ENCODE measurements around the gene C16orf89. TPM values are rescaled to one million over a fixed set of nuclear protein-coding genes. Genes with fewer than 3 reads are reported as not detected.

The C16orf89 gene
- total RNA-seq, 1 experiment from 2014 or later: 1.8 TPM

GRCh38 chr16:5070431-5071186 is 4.9 kb upstream of the C16orf89 start:
- CTCF ChIA-PET: interaction anchor here (1.0 kb wide), 1 partner anchor 14 kb away, joined by 4 read pairs; no protein-coding TSS in a partner anchor
- POLR2A ChIA-PET: no interaction called here
- Mint-ChIP-seq H3K27ac (no peak overlapping the region), H3K36me3 (peaks cover 13% of the 10 kb centered on the region), H3K4me3 (no peak overlapping the region), H3K27me3 (ENCODE audit: low read depth) (peaks cover 3% of the 10 kb centered on the region; the same call in 1 of the 2 replicates), H3K4me1 (peaks cover 12% of the 10 kb centered on the region), H3K9me3 (no peaks in the 10 kb centered on the region)
- no peak for ATAC-seq
- DNase-seq (ENCODE audit: low spot score): no peak
- TF ChIP-seq FOXK1 (CRISPR knock-in tag; IDR thresholded peaks at IDR 0.05): no peak
- TF ChIP-seq ZNF263 (CRISPR knock-in tag; IDR thresholded peaks at IDR 0.05; ENCODE audit: low read depth): no peak
- TF ChIP-seq ZNF219 (CRISPR knock-in tag; IDR thresholded peaks at IDR 0.05; ENCODE audit: borderline replicate concordance): no peak
- no peak for TF ChIP-seq ZNF121 (CRISPR knock-in tag; IDR thresholded peaks at IDR 0.05)
- no peak for TF ChIP-seq RORB (CRISPR knock-in tag; IDR thresholded peaks at IDR 0.05)
- TF ChIP-seq AFF4 (CRISPR knock-in tag; IDR thresholded peaks at IDR 0.05; ENCODE audit: borderline replicate concordance): no peak
- TF ChIP-seq USF2 (CRISPR knock-in tag; IDR thresholded peaks at IDR 0.05): no peak
- no peak for TF ChIP-seq GABPB1 (CRISPR knock-in tag; IDR thresholded peaks at IDR 0.05)
- no peak for TF ChIP-seq RELA (CRISPR knock-in tag; IDR thresholded peaks at IDR 0.05; ENCODE audit: borderline replicate concordance)
- no peak for TF ChIP-seq GRHL2 (CRISPR knock-in tag; IDR thresholded peaks at IDR 0.05; ENCODE audit: insufficient replicate concordance, severe bottlenecking)
- no peak for TF ChIP-seq FOXP1 (CRISPR knock-in tag; IDR thresholded peaks at IDR 0.05; ENCODE audit: borderline replicate concordance)
- no peak for TF ChIP-seq NR1H2 (CRISPR knock-in tag; IDR thresholded peaks at IDR 0.05)
- TF ChIP-seq PRRX2 (CRISPR knock-in tag; IDR thresholded peaks at IDR 0.05): no peak
- no peak for TF ChIP-seq SOX15 (CRISPR knock-in tag; IDR thresholded peaks at IDR 0.05)
- no peak for TF ChIP-seq NFYB (CRISPR knock-in tag; conservative IDR thresholded peaks at IDR 0.05; ENCODE audit: low read depth)
- TF ChIP-seq MYBL2 (CRISPR knock-in tag; IDR thresholded peaks at IDR 0.05): no peak
- TF ChIP-seq ESRRA (CRISPR knock-in tag; IDR thresholded peaks at IDR 0.05; ENCODE audit: borderline replicate concordance): no peak
- no peak for TF ChIP-seq ERG (CRISPR knock-in tag; IDR thresholded peaks at IDR 0.05)
- no peak for TF ChIP-seq KAT7 (CRISPR knock-in tag; IDR thresholded peaks at IDR 0.05; ENCODE audit: borderline replicate concordance)

- H3K27ac Mint-ChIP-seq: no peak overlapping the region
- no peak for DNase-seq (ENCODE audit: low spot score)
- H3K27me3 Mint-ChIP-seq (ENCODE audit: low read depth): peaks cover 3% of the 10 kb centered on the region; the same call in 1 of the 2 replicates
- peaks cover 7% of the 10 kb centered on the region for H3K36me3 Mint-ChIP-seq
- POLR2A ChIA-PET: no interaction called here
- CTCF ChIA-PET: interaction anchor here (1.0 kb wide), 1 partner anchor 13 kb away, joined by 4 read pairs; no protein-coding TSS in a partner anchor
- H3K9me3 Mint-ChIP-seq: no peaks in the 10 kb centered on the region
- no peak for ATAC-seq
- H3K4me3 Mint-ChIP-seq: no peak overlapping the region
- peaks cover 12% of the 10 kb centered on the region for H3K4me1 Mint-ChIP-seq
- TF ChIP-seq IRF1 (CRISPR knock-in tag; IDR thresholded peaks at IDR 0.05): no peak
- no peak for TF ChIP-seq STAT6 (CRISPR knock-in tag; conservative IDR thresholded peaks at IDR 0.05; ENCODE audit: low read depth)
- TF ChIP-seq ZNF671 (CRISPR knock-in tag; IDR thresholded peaks at IDR 0.05): no peak
- no peak for TF ChIP-seq TEAD4 (CRISPR knock-in tag; IDR thresholded peaks at IDR 0.05)
- TF ChIP-seq E2F4 (CRISPR knock-in tag; IDR thresholded peaks at IDR 0.05; ENCODE audit: borderline replicate concordance, low read depth): no peak
- TF ChIP-seq NFE2L1 (CRISPR knock-in tag; IDR thresholded peaks at IDR 0.05): no peak
- no peak for TF ChIP-seq HMGA2 (CRISPR knock-in tag; IDR thresholded peaks at IDR 0.05)
- no peak for TF ChIP-seq NR1H2 (CRISPR knock-in tag; IDR thresholded peaks at IDR 0.05)
Measured at GRCh38 chr16:5069854-5070253, 4.1 kb upstream of the C16orf89 start.

All from WTC11 (cell line).